ENCODE measurements around the gene SERTAD2.
A peak's percentile ranks its signal among the peaks of the same experiment; 100 is the strongest.

The SERTAD2 gene

DNA sequence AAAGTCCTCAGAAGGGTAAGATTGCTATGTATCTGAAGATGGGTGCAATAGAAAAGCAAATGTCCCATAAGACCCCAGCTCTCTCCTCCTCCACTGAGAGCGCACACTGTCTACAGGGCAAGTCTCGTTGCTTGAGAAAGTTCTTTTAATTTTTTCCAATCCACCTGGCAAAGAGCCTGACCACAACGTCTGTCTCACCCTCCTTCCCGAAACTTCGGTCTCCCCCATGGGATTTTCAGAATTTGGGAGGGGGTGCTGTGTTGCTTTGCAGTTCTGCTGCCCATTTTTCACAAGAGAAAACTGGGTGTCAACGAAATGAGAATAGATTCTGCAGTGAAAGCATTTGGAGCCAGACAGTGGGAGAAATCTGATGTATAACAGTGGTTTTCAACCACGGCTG lies 40.4 kb downstream of the SERTAD2 start:
- in situ Hi-C loops (cut with MboI; ENCODE audit: low sequenced_read_pairs, unreplicated experiment) = loop anchor here (25.0 kb wide), 1 partner anchor 424 kb away; no protein-coding TSS in a partner anchor
- TF ChIP-seq, protein P1, sequence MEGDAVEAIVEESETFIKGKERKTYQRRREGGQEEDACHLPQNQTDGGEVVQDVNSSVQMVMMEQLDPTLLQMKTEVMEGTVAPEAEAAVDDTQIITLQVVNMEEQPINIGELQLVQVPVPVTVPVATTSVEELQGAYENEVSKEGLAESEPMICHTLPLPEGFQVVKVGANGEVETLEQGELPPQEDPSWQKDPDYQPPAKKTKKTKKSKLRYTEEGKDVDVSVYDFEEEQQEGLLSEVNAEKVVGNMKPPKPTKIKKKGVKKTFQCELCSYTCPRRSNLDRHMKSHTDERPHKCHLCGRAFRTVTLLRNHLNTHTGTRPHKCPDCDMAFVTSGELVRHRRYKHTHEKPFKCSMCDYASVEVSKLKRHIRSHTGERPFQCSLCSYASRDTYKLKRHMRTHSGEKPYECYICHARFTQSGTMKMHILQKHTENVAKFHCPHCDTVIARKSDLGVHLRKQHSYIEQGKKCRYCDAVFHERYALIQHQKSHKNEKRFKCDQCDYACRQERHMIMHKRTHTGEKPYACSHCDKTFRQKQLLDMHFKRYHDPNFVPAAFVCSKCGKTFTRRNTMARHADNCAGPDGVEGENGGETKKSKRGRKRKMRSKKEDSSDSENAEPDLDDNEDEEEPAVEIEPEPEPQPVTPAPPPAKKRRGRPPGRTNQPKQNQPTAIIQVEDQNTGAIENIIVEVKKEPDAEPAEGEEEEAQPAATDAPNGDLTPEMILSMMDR (IDR thresholded peaks at IDR 0.05; ENCODE audit: borderline replicate concordance, control extremely low read depth, extremely low read depth, insufficient read depth, missing control alignments) = no peak
- DNase-seq (ENCODE audit: low spot score) = no peak

DNA sequence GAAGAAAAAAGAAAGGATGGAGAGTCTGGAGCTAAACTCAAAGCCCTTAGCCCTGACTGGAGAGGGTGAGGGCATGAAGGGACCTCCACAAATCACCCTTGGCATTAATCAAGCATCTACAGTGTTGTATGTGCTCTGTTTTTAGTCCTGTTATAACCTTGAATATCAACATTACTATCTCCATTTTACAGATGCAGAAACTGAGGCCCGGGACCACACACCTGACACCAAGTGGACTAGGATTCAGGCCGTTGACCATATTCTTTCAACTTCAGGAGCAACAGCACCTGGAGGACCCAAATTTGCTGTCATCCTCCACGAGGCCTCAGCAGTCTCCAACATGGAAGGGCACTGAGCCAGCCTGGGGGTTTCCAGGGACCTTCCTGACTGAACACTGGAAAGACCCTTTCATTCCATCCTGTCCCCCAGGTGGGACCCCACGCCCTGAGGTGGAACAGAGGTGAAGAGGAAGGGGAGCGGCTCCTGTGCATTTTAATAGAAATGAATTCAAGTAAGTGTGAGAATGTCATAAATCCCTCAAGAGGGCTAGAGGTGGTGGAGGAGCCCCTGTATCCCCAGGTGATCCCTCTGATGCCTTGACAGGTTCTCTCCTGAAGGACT lies 41.0 kb downstream of the SERTAD2 start:
- DNase-seq (ENCODE audit: low spot score) = no peak
- in situ Hi-C loops (cut with MboI; ENCODE audit: low sequenced_read_pairs, unreplicated experiment) = loop anchor here (25.0 kb wide), 1 partner anchor 425 kb away; no protein-coding TSS in a partner anchor
- TF ChIP-seq, protein P1 (IDR thresholded peaks at IDR 0.05; ENCODE audit: borderline replicate concordance, control extremely low read depth, extremely low read depth, insufficient read depth, missing control alignments) = no peak

DNA sequence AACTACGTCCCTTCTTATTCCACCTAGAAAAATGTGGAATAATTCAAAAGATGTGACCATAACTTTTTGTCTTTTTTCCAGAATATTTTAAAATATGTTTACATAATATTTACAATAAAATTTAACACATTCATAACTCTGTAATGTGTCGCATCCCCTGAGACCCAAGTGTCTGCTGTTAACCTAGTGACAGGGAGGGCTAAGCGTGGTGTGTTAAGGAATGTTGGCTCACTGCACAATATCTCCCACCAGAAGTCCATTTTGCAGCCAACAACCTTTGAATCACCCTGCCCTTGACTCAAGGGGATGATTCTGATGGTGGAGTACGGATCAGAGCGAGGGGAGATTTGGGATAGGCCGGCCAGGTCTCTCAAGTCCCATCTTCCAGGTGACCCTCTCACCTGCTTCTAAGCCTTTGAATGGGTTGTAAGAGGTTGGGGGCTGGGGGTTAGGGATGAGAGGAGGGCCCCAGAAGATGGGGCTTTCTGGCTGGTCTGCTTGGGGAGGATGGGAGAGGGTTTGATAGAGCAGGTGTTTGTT lies 43.3 kb downstream of the SERTAD2 start:
- in situ Hi-C loops (cut with MboI; ENCODE audit: low sequenced_read_pairs, unreplicated experiment) = loop anchor here (25.0 kb wide), 1 partner anchor 427 kb away; no protein-coding TSS in a partner anchor
- TF ChIP-seq, protein P1 (IDR thresholded peaks at IDR 0.05; ENCODE audit: borderline replicate concordance, control extremely low read depth, extremely low read depth, insufficient read depth, missing control alignments) = no peak
- DNase-seq (ENCODE audit: low spot score) = no peak

- TF ChIP-seq, protein P1 (IDR thresholded peaks at IDR 0.05; ENCODE audit: borderline replicate concordance, control extremely low read depth, extremely low read depth, insufficient read depth, missing control alignments) = no peak
- no peak for DNase-seq (ENCODE audit: low spot score)
- in situ Hi-C loops (cut with MboI; ENCODE audit: low sequenced_read_pairs, unreplicated experiment) = loop anchor here (10.0 to 25.0 kb wide), 2 partner anchors 255 to 427 kb away; no protein-coding TSS in a partner anchor
These were observed 43.8 kb downstream of the SERTAD2 start for GRCh38 chr2:64609942-64610281.

GRCh38 chr2:64609227-64609941 lies 44.3 kb downstream of the SERTAD2 start:
- in situ Hi-C loops (cut with MboI; ENCODE audit: low sequenced_read_pairs, unreplicated experiment) = loop anchor here (10.0 to 25.0 kb wide), 2 partner anchors 255 to 428 kb away; no protein-coding TSS in a partner anchor
- TF ChIP-seq, protein P1 (IDR thresholded peaks at IDR 0.05; ENCODE audit: borderline replicate concordance, control extremely low read depth, extremely low read depth, insufficient read depth, missing control alignments) = peak; percentile 88
- peak; percentile 93 for DNase-seq (ENCODE audit: low spot score)

GRCh38 chr2:64608867-64609226 lies 44.9 kb downstream of the SERTAD2 start:
- TF ChIP-seq, protein P1 (IDR thresholded peaks at IDR 0.05; ENCODE audit: borderline replicate concordance, control extremely low read depth, extremely low read depth, insufficient read depth, missing control alignments) = no peak
- in situ Hi-C loops (cut with MboI; ENCODE audit: low sequenced_read_pairs, unreplicated experiment) = loop anchor here (10.0 to 25.0 kb wide), 2 partner anchors 256 to 428 kb away; no protein-coding TSS in a partner anchor
- no peak for DNase-seq (ENCODE audit: low spot score)
